Duodenal mucosa (tissue), 2 donors: Measurements from ENCODE around the gene GABRG3.

Experiments
- H3K27ac ChIP-seq: one replicate; pipeline ENCODE4 v1.7.0; 2013; ENCODE audit warnings: low read depth, low read length
- H3K27me3 ChIP-seq, 2 donors: one replicate each; pipeline ENCODE4 v1.7.0; 2013; ENCODE audit warnings: low read length in 2 of 2, control low read depth in 1 of 2; ENCODE audit not compliant: insufficient read depth in 2 of 2, control insufficient read depth in 1 of 2
- H3K36me3 ChIP-seq, 2 donors: one replicate each; pipeline ENCODE4 v1.7.0; 2013; ENCODE audit warnings: low read length in 2 of 2, control low read depth in 1 of 2; ENCODE audit not compliant: insufficient read depth in 2 of 2, control insufficient read depth in 1 of 2
- H3K4me1 ChIP-seq, 2 donors: one replicate each; pipeline ENCODE4 v1.7.0; 2013; ENCODE audit warnings: low read length in 2 of 2, control low read depth in 1 of 2; ENCODE audit not compliant: insufficient read depth in 2 of 2, control insufficient read depth in 1 of 2
- H3K4me3 ChIP-seq, 2 donors: one replicate each; pipeline ENCODE4 v1.7.0; 2013; ENCODE audit warnings: low read length in 2 of 2, low read depth in 1 of 2
- H3K9ac ChIP-seq, 2 donors: one replicate each; pipeline ENCODE4 v1.7.0; 2013; ENCODE audit warnings: low read length in 2 of 2, low read depth in 1 of 2
- H3K9me3 ChIP-seq, 2 donors: one replicate each; pipeline ENCODE4 v1.7.0; 2013; ENCODE audit warnings: low read length in 2 of 2, control low read depth in 1 of 2; ENCODE audit not compliant: control insufficient read depth in 1 of 2

Gene GABRG3

GRCh38 chr15:26970712-26971210 lies at the start of gene GABRG3:
Gene GABRG3, plus strand, starts transcription at chr15:26971181.
- no peaks in the 10 kb centered on the region for H3K4me1 ChIP-seq
- no peak within 1 kb of the TSS for H3K27ac ChIP-seq
- no peak within 1 kb of the TSS for H3K4me3 ChIP-seq
- H3K36me3 ChIP-seq: no peaks in the 10 kb centered on the region
- no peaks in the 10 kb centered on the region for H3K27me3 ChIP-seq
- H3K9me3 ChIP-seq: peaks cover 0 to 5% of the 10 kb centered on the region in 2 donors
- H3K9ac ChIP-seq: no peak within 1 kb of the TSS

GRCh38 chr15:26921433-26921832 lies 49.5 kb upstream of the GABRG3 start:
- Histone ChIP-seq H3K27ac (no peak overlapping the region), H3K36me3 (no peaks in the 10 kb centered on the region), H3K4me1 (no peaks in the 10 kb centered on the region), H3K4me3 (no peak overlapping the region), H3K27me3 (no peaks in the 10 kb centered on the region), H3K9me3 (peaks cover 6 to 11% of the 10 kb centered on the region in 2 donors), H3K9ac (no peak overlapping the region)

GRCh38 chr15:26926081-26926480 lies 44.9 kb upstream of the GABRG3 start:
- no peaks in the 10 kb centered on the region for H3K27me3 ChIP-seq
- no peaks in the 10 kb centered on the region for H3K4me1 ChIP-seq
- H3K9ac ChIP-seq: no peak overlapping the region
- no peak overlapping the region for H3K27ac ChIP-seq
- H3K36me3 ChIP-seq: no peaks in the 10 kb centered on the region
- no peak overlapping the region for H3K4me3 ChIP-seq
- peaks cover 0 to 17% of the 10 kb centered on the region in 2 donors for H3K9me3 ChIP-seq

GRCh38 chr15:26928051-26928450 lies 42.9 kb upstream of the GABRG3 start:
- Histone ChIP-seq H3K9me3 (peaks cover 0 to 17% of the 10 kb centered on the region in 2 donors), H3K27me3 (no peaks in the 10 kb centered on the region), H3K4me3 (no peak overlapping the region), H3K9ac (no peak overlapping the region), H3K36me3 (no peaks in the 10 kb centered on the region), H3K27ac (no peak overlapping the region), H3K4me1 (no peaks in the 10 kb centered on the region)

GRCh38 chr15:26929588-26929987 lies 41.4 kb upstream of the GABRG3 start:
- no peak overlapping the region for H3K9ac ChIP-seq
- no peak overlapping the region for H3K27ac ChIP-seq
- H3K36me3 ChIP-seq: no peaks in the 10 kb centered on the region
- no peaks in the 10 kb centered on the region for H3K27me3 ChIP-seq
- H3K4me3 ChIP-seq: no peak overlapping the region
- H3K4me1 ChIP-seq: no peaks in the 10 kb centered on the region
- peaks cover 0 to 16% of the 10 kb centered on the region in 2 donors for H3K9me3 ChIP-seq

GRCh38 chr15:26934848-26935247 lies 36.1 kb upstream of the GABRG3 start:
- Histone ChIP-seq H3K9me3 (peaks cover 4 to 6% of the 10 kb centered on the region in 2 donors), H3K4me3 (no peak overlapping the region), H3K36me3 (no peaks in the 10 kb centered on the region), H3K9ac (no peak overlapping the region), H3K27me3 (no peaks in the 10 kb centered on the region), H3K4me1 (no peaks in the 10 kb centered on the region), H3K27ac (no peak overlapping the region)

GRCh38 chr15:26935322-26935721 lies 35.7 kb upstream of the GABRG3 start:
- H3K36me3 ChIP-seq: no peaks in the 10 kb centered on the region
- no peak overlapping the region for H3K9ac ChIP-seq
- no peak overlapping the region for H3K27ac ChIP-seq
- no peaks in the 10 kb centered on the region for H3K4me1 ChIP-seq
- H3K4me3 ChIP-seq: no peak overlapping the region
- H3K9me3 ChIP-seq: peaks cover 4 to 6% of the 10 kb centered on the region in 2 donors
- no peaks in the 10 kb centered on the region for H3K27me3 ChIP-seq

GRCh38 chr15:26936502-26936901 lies 34.5 kb upstream of the GABRG3 start:
- no peak overlapping the region for H3K27ac ChIP-seq
- H3K4me3 ChIP-seq: no peak overlapping the region
- H3K9me3 ChIP-seq: peaks cover 6 to 8% of the 10 kb centered on the region in 2 donors
- H3K27me3 ChIP-seq: no peaks in the 10 kb centered on the region
- H3K9ac ChIP-seq: no peak overlapping the region
- no peaks in the 10 kb centered on the region for H3K4me1 ChIP-seq
- H3K36me3 ChIP-seq: no peaks in the 10 kb centered on the region

GRCh38 chr15:26937134-26937533 lies 33.8 kb upstream of the GABRG3 start:
- Histone ChIP-seq H3K9ac (no peak overlapping the region), H3K27me3 (no peaks in the 10 kb centered on the region), H3K4me1 (no peaks in the 10 kb centered on the region), H3K9me3 (peaks cover 6 to 9% of the 10 kb centered on the region in 2 donors), H3K36me3 (no peaks in the 10 kb centered on the region), H3K27ac (no peak overlapping the region), H3K4me3 (no peak overlapping the region)

GRCh38 chr15:26939398-26939797 lies 31.6 kb upstream of the GABRG3 start:
- Histone ChIP-seq H3K27ac (no peak overlapping the region), H3K36me3 (no peaks in the 10 kb centered on the region), H3K27me3 (no peaks in the 10 kb centered on the region), H3K4me3 (no peak overlapping the region), H3K9me3 (peaks cover 9 to 22% of the 10 kb centered on the region in 2 donors), H3K9ac (no peak overlapping the region), H3K4me1 (no peaks in the 10 kb centered on the region)

- peaks cover 9 to 34% of the 10 kb centered on the region in 2 donors for H3K9me3 ChIP-seq
- H3K9ac ChIP-seq: no peak overlapping the region
- no peaks in the 10 kb centered on the region for H3K4me1 ChIP-seq
- H3K36me3 ChIP-seq: no peaks in the 10 kb centered on the region
- H3K27me3 ChIP-seq: no peaks in the 10 kb centered on the region
- H3K27ac ChIP-seq: no peak overlapping the region
- no peak overlapping the region for H3K4me3 ChIP-seq
Observed at GRCh38 chr15:26941489-26941888, 29.5 kb upstream of the GABRG3 start.
